Measurements from ENCODE around the gene SORT1. TPM values are rescaled to one million over a fixed set of nuclear protein-coding genes. Genes with fewer than 3 reads are reported as not detected.

Gene SORT1
- total RNA-seq, 2 experiments from 2014 or later, result 21.8 to 45.5 TPM

GRCh38 chr1:109388208-109388711 lies 9.5 kb downstream of the SORT1 start:
- H3K4me3 ChIP-seq (ENCODE audit: low read depth, low read length, poor library complexity, severe bottlenecking), result no peak overlapping the region
- peaks cover 94% of the 10 kb centered on the region for H3K79me2 ChIP-seq (ENCODE audit: insufficient read depth, low read depth, low read length)
- peaks cover 14% of the 10 kb centered on the region; the same call in 1 of the 2 replicates for H3K9me3 ChIP-seq (ENCODE audit: low read length)
- intact Hi-C loops (cut with micrococcal nuclease; ENCODE audit: unreplicated experiment), result no loop called here
- peaks cover 65% of the 10 kb centered on the region for H3K4me1 ChIP-seq (ENCODE audit: insufficient read depth, low read length, poor library complexity, severe bottlenecking)
- ChIA-PET CTCF (ENCODE audit: unreplicated experiment) (no interaction called here), POLR2A (interaction anchor here (1.0 to 2.4 kb wide), 4 partner anchors 9 to 73 kb away, joined by 3 to 17 read pairs (median 4); partner anchors contain the start of gene SORT1)
- H3K36me3 ChIP-seq (ENCODE audit: insufficient read depth, low read length), result peaks cover 28% of the 10 kb centered on the region
- H2AFZ ChIP-seq (ENCODE audit: low read length), result no peak overlapping the region
- no peaks in the 10 kb centered on the region for H3K9me2 ChIP-seq (ENCODE audit: insufficient read depth, low read length)
- no peak overlapping the region for H3K4me2 ChIP-seq (ENCODE audit: low read length)
- H4K20me1 ChIP-seq (ENCODE audit: insufficient read depth, low read length), result no peaks in the 10 kb centered on the region
- BruUV-seq (replicated peaks), result no TSS peak
- DNase-seq (ENCODE audit: low spot score), result no peak
- no peak for TF ChIP-seq CTCF (conservative IDR thresholded peaks at IDR 0.05; ENCODE audit: low read length)
- TF ChIP-seq EZH2phosphoT487 (IDR thresholded peaks at IDR 0.05; ENCODE audit: borderline replicate concordance, low read depth, low read length), result no peak
- no peak overlapping the region for H3K27ac ChIP-seq (ENCODE audit: low read depth, low read length, poor library complexity, severe bottlenecking)

GRCh38 chr1:109386054-109386717 lies 11.5 kb downstream of the SORT1 start:
- peaks cover 31% of the 10 kb centered on the region for H3K36me3 ChIP-seq (ENCODE audit: insufficient read depth, low read length)
- intact Hi-C loops (cut with micrococcal nuclease; ENCODE audit: unreplicated experiment), result no loop called here
- DNase-seq (ENCODE audit: low spot score), result no peak
- no peaks in the 10 kb centered on the region for H4K20me1 ChIP-seq (ENCODE audit: insufficient read depth, low read length)
- H2AFZ ChIP-seq (ENCODE audit: low read length), result no peak overlapping the region
- H3K9me2 ChIP-seq (ENCODE audit: insufficient read depth, low read length), result no peaks in the 10 kb centered on the region
- POLR2A ChIA-PET, result interaction anchor here (1.4 to 2.4 kb wide), 4 partner anchors 8 to 16 kb away, joined by 4 to 17 read pairs (median 6); partner anchors contain the start of gene SORT1
- TF ChIP-seq CTCF (conservative IDR thresholded peaks at IDR 0.05; ENCODE audit: low read length), result no peak
- TF ChIP-seq EZH2phosphoT487 (IDR thresholded peaks at IDR 0.05; ENCODE audit: borderline replicate concordance, low read depth, low read length), result no peak
- H3K4me3 ChIP-seq (ENCODE audit: low read depth, low read length, poor library complexity, severe bottlenecking), result no peak overlapping the region
- peaks cover 68% of the 10 kb centered on the region for H3K4me1 ChIP-seq (ENCODE audit: insufficient read depth, low read length, poor library complexity, severe bottlenecking)
- H3K79me2 ChIP-seq (ENCODE audit: insufficient read depth, low read depth, low read length), result peaks cover 92% of the 10 kb centered on the region
- H3K4me2 ChIP-seq (ENCODE audit: low read length), result peak overlapping the region; percentile 18
- H3K27ac ChIP-seq (ENCODE audit: low read depth, low read length, poor library complexity, severe bottlenecking), result peak overlapping the region; percentile 32
- no TSS peak for BruUV-seq (replicated peaks)
- CTCF ChIA-PET (ENCODE audit: unreplicated experiment), result no interaction called here
- H3K9me3 ChIP-seq (ENCODE audit: low read length), result peaks cover 14% of the 10 kb centered on the region; the same call in 1 of the 2 replicates

DNA sequence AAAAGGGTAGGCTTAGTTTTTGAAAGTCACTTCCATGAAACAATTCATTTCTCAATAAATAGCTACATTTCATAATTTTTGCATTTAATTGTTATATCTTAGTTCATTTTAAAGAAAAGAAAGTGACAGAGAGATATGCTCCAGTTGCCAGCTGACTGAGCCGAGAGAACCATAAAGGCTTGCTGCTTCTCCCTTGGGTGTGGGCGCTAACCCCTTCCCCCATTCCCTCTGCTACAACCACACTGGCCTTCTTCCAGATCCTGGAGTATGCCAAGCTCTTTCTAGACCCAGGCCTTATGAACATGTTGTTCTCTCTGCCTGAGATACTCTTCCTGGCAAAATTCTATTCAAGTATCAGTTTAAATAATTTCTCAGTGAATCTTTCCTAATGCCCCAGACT lies 12.3 kb downstream of the SORT1 start:
- no peak overlapping the region for H2AFZ ChIP-seq (ENCODE audit: low read length)
- no peaks in the 10 kb centered on the region for H3K9me2 ChIP-seq (ENCODE audit: insufficient read depth, low read length)
- peaks cover 61% of the 10 kb centered on the region for H3K4me1 ChIP-seq (ENCODE audit: insufficient read depth, low read length, poor library complexity, severe bottlenecking)
- BruUV-seq (replicated peaks), result no TSS peak
- no peak for DNase-seq (ENCODE audit: low spot score)
- H3K79me2 ChIP-seq (ENCODE audit: insufficient read depth, low read depth, low read length), result peaks cover 92% of the 10 kb centered on the region
- POLR2A ChIA-PET, result interaction anchor here (0.7 to 1.8 kb wide), 2 partner anchors 9 to 11 kb away, joined by 3 to 5 read pairs; no protein-coding TSS in a partner anchor
- H3K27ac ChIP-seq (ENCODE audit: low read depth, low read length, poor library complexity, severe bottlenecking), result no peak overlapping the region
- H3K9me3 ChIP-seq (ENCODE audit: low read length), result peaks cover 14% of the 10 kb centered on the region; the same call in 1 of the 2 replicates
- TF ChIP-seq CTCF (conservative IDR thresholded peaks at IDR 0.05; ENCODE audit: low read length), result no peak
- H3K36me3 ChIP-seq (ENCODE audit: insufficient read depth, low read length), result peaks cover 31% of the 10 kb centered on the region
- H4K20me1 ChIP-seq (ENCODE audit: insufficient read depth, low read length), result no peaks in the 10 kb centered on the region
- no peak overlapping the region for H3K4me2 ChIP-seq (ENCODE audit: low read length)
- H3K4me3 ChIP-seq (ENCODE audit: low read depth, low read length, poor library complexity, severe bottlenecking), result no peak overlapping the region
- CTCF ChIA-PET (ENCODE audit: unreplicated experiment), result no interaction called here
- intact Hi-C loops (cut with micrococcal nuclease; ENCODE audit: unreplicated experiment), result no loop called here
